Measurements from ENCODE around the gene ABCC4. TPM values are rescaled to one million over a fixed set of nuclear protein-coding genes. Genes with fewer than 3 reads are reported as not detected.

ABCC4 gene
- total RNA-seq, 1 donor from 2014 or later: 21.7 TPM

- DNase-seq (ENCODE audit: extremely low spot score, unreplicated experiment): peak; percentile 84
- Mint-ChIP-seq H3K27me3 (no peaks in the 10 kb centered on the region), H3K9me3 (no peaks in the 10 kb centered on the region), H3K36me3 (no peaks in the 10 kb centered on the region), H3K4me3 (no peak overlapping the region), H3K4me1 (ENCODE audit: unreplicated experiment) (no peaks in the 10 kb centered on the region), H3K27ac (no peak overlapping the region)
- TF ChIP-seq CTCF (conservative IDR thresholded peaks at IDR 0.05): peak; percentile 98
Measured at GRCh38 chr13:95191821-95192563, 109.3 kb downstream of the ABCC4 start.

GRCh38 chr13:95188128-95188527 is 113.1 kb downstream of the ABCC4 start:
- Mint-ChIP-seq H3K9me3 (no peaks in the 10 kb centered on the region), H3K27ac (no peak overlapping the region), H3K4me1 (ENCODE audit: unreplicated experiment) (no peaks in the 10 kb centered on the region), H3K27me3 (no peaks in the 10 kb centered on the region), H3K36me3 (no peaks in the 10 kb centered on the region), H3K4me3 (no peak overlapping the region)
- DNase-seq (ENCODE audit: extremely low spot score, unreplicated experiment): no peak
- no peak for TF ChIP-seq CTCF (conservative IDR thresholded peaks at IDR 0.05)

- Mint-ChIP-seq H3K27me3 (no peaks in the 10 kb centered on the region), H3K36me3 (peaks cover 3% of the 10 kb centered on the region), H3K27ac (no peak overlapping the region), H3K4me1 (ENCODE audit: unreplicated experiment) (no peaks in the 10 kb centered on the region), H3K9me3 (peaks cover 4% of the 10 kb centered on the region), H3K4me3 (no peak overlapping the region)
- no peak for DNase-seq (ENCODE audit: extremely low spot score, unreplicated experiment)
- no peak for TF ChIP-seq CTCF (conservative IDR thresholded peaks at IDR 0.05)
Measured at GRCh38 chr13:95185851-95186250, 115.4 kb downstream of the ABCC4 start.

- peaks cover 8% of the 10 kb centered on the region for H3K9me3 Mint-ChIP-seq
- no peak for DNase-seq (ENCODE audit: extremely low spot score, unreplicated experiment)
- no peak for TF ChIP-seq CTCF (conservative IDR thresholded peaks at IDR 0.05)
- H3K36me3 Mint-ChIP-seq: peaks cover 3% of the 10 kb centered on the region
- H3K4me3 Mint-ChIP-seq: no peak overlapping the region
- no peaks in the 10 kb centered on the region for H3K27me3 Mint-ChIP-seq
- H3K4me1 Mint-ChIP-seq (ENCODE audit: unreplicated experiment): no peaks in the 10 kb centered on the region
- no peak overlapping the region for H3K27ac Mint-ChIP-seq
Measured at GRCh38 chr13:95185311-95185710, 115.9 kb downstream of the ABCC4 start.

GRCh38 chr13:95184317-95184716 is 116.9 kb downstream of the ABCC4 start:
- H3K36me3 Mint-ChIP-seq: peaks cover 3% of the 10 kb centered on the region
- H3K4me1 Mint-ChIP-seq (ENCODE audit: unreplicated experiment): no peaks in the 10 kb centered on the region
- no peak overlapping the region for H3K27ac Mint-ChIP-seq
- no peak for TF ChIP-seq CTCF (conservative IDR thresholded peaks at IDR 0.05)
- H3K4me3 Mint-ChIP-seq: no peak overlapping the region
- DNase-seq (ENCODE audit: extremely low spot score, unreplicated experiment): no peak
- no peaks in the 10 kb centered on the region for H3K27me3 Mint-ChIP-seq
- H3K9me3 Mint-ChIP-seq: peaks cover 8% of the 10 kb centered on the region
